ENCODE measurements around the gene ACOT7. TPM values are rescaled to one million over a fixed set of nuclear protein-coding genes. Genes with fewer than 3 reads are reported as not detected.

ACOT7 gene
- total and polyA plus RNA-seq, 2 of the 13 experiments (the other 11 are each of a cell fraction or from before 2014, with no cell fraction given) = 33.0 to 55.8 TPM

DNA sequence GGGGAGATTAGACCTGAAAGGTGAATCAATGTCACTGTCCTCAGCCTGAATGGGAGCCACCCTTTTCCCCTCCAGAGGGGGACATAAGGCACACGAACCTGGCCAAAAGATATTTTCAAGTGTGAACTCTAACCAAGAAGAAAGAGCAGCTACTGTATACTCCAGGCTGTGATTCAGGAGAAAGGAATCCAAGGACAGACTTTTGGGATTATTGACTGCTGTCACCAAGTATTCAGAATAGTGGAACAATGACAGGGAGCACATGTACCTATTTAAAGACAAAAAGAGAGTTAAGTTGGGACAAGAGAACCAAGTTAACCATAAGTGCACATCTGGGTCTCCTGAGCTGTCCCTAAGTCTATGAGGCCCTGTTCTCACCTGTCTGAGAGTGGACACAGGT is 160.2 kb downstream of the ACOT7 start:
- Histone ChIP-seq H4K20me1 (ENCODE audit: insufficient read depth, low read length) (no peaks in the 10 kb centered on the region), H2AFZ (ENCODE audit: low read length) (no peak overlapping the region), H3K4me2 (ENCODE audit: low read depth, low read length) (no peak overlapping the region), H3K4me3 (replicated peaks in 1 of 3; ENCODE audit: insufficient read depth in 1 of 3, low read depth in 2 of 3, low read length in 3 of 3) (no peak overlapping the region), H3K27me3 (ENCODE audit: control insufficient read depth in 1 of 2, insufficient read depth in 2 of 2, low read length in 2 of 2) (no peaks in the 10 kb centered on the region), H3K9ac (ENCODE audit: insufficient read depth, low read depth, low read length) (no peak overlapping the region), H3K4me1 (ENCODE audit: insufficient read depth, low read length) (peaks cover 31% of the 10 kb centered on the region), H3K79me2 (ENCODE audit: insufficient read depth, low read length) (peaks cover 20% of the 10 kb centered on the region), H3K9me3 (ENCODE audit: low read length) (no peaks in the 10 kb centered on the region), H3K27ac (ENCODE audit: extremely low read length, insufficient read depth, low read length) (no peak overlapping the region), H3K36me3 (replicated peaks in 1 of 2; ENCODE audit: control insufficient read depth in 1 of 2, insufficient read depth in 2 of 2, low read length in 2 of 2) (peaks cover 10 to 33% of the 10 kb centered on the region in 2 experiments; a peak in 4 of 5 replicates)
- 58% methylated on average over 1 of the region's 1 CpG for WGBS (ENCODE audit: low lambda C conversion rate)
- CTCF ChIA-PET (ENCODE audit: low intra/inter-chr PET ratio, low total read pairs) = no interaction called here
- intact Hi-C loops (cut with micrococcal nuclease; ENCODE audit: unreplicated experiment) = no loop called here
- in situ Hi-C loops (cut with HindIII; ENCODE audit: extremely low pct_ligation_motif_present, low pct_unique_long_range_greater_than_20kb) = no loop called here
- FAIRE-seq (no peak), ATAC-seq (no peak), DNase-seq (ENCODE audit: low spot score) (no peak)
- no peak for TF ChIP-seq U2AF1 (optimal IDR thresholded peaks at IDR 0.05; ENCODE audit: low read depth, low read length)
- TF ChIP-seq ZNF816 (CRISPR knock-in tag; IDR thresholded peaks at IDR 0.05; ENCODE audit: borderline replicate concordance) = no peak
- no peak for TF ChIP-seq DBP (CRISPR knock-in tag; IDR thresholded peaks at IDR 0.05; ENCODE audit: not compliant biosample characterization)
- TF ChIP-seq DNMT1 (CRISPR knock-in tag; IDR thresholded peaks at IDR 0.05) = no peak
- TF ChIP-seq, protein P1, sequence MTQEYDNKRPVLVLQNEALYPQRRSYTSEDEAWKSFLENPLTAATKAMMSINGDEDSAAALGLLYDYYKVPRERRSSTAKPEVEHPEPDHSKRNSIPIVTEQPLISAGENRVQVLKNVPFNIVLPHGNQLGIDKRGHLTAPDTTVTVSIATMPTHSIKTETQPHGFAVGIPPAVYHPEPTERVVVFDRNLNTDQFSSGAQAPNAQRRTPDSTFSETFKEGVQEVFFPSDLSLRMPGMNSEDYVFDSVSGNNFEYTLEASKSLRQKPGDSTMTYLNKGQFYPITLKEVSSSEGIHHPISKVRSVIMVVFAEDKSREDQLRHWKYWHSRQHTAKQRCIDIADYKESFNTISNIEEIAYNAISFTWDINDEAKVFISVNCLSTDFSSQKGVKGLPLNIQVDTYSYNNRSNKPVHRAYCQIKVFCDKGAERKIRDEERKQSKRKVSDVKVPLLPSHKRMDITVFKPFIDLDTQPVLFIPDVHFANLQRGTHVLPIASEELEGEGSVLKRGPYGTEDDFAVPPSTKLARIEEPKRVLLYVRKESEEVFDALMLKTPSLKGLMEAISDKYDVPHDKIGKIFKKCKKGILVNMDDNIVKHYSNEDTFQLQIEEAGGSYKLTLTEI (CRISPR knock-in tag; conservative IDR thresholded peaks at IDR 0.05) = no peak
- no peak for TF ChIP-seq ZNF761 (CRISPR knock-in tag; conservative IDR thresholded peaks at IDR 0.05)
- TF ChIP-seq ZNF256 (CRISPR knock-in tag; conservative IDR thresholded peaks at IDR 0.05) = no peak
- no TSS peak for BruUV-seq (replicated peaks)
- POLR2A ChIA-PET = interaction anchor here (1.0 kb wide), 1 partner anchor 28 kb away, joined by 3 read pairs; no protein-coding TSS in a partner anchor

Data from HepG2 (cell line).